HG02610 (cell line): ENCODE data around the gene BABAM1.

ENCODE experiments used
- ATAC-seq: cut with Tn5 transposase; IDR thresholded peaks from one replicate; pipeline ENCODE4 v1.9.1; 2021; ENCODE audit warnings: mild to moderate bottlenecking, moderate library complexity; ENCODE audit not compliant: unreplicated experiment

BABAM1 gene

DNA sequence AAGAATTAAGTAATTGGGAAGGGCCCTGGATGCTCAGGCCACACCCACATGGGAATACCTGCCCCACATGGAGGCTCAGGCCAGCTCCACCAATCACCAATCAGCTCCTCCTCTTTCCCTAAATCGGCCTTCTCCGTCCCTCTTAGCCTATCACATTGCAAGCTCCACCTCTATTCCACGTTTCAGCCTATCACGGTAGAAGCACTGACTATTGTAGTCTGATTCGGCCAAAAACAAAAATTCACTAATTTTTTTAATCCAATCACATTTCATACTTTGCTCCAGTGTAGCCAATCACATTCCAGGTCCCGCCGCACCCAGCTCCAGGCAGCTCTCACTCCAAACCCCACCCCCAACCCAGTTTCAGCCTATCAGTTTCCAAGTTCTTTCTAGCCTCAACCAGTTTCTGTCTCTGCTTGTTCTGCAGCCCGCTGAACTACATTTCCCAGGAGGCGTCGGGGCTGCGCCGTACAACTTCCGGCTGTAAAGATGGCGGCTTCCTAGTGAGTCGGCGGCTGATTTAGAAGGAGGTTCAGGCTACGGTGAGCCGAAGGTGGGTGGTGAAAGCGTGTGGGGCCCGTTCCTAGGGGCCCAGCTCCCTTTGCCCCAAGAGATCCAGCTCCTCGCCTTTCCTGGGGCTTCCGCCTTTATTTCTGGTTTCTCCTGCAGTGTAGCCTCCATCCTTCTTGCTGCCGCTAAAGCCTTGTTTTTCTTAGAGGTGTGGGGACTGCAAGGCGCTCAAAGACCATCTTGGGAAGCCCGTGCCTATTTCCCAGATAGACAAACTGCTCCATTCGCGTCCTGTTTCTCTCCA is at the start of gene BABAM1:
BABAM1 (plus strand) TSS at position 469 of the 814 bp plus-strand sequence. CDS start 1,364 bp downstream, outside the sequence.
- ATAC-seq: peak; percentile 90

DNA sequence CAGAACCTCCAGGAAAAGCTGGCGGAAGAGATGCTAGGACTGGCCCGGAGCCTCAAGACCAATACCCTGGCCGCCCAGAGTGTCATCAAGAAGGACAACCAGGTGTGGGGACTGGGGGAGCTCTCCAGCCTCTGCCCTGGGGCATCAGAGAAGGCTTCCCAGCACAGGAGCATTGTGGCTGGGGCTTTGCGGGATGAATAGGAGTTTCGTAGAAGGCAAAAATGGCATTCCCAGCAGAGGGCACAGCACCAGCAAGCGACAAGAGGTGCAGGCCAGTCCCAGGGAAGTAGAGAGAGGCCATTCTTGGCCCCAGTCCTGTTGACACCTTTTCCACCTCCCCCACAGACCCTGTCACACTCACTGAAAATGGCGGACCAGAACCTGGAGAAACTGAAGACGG is 48.0 kb upstream of the BABAM1 start:
- ATAC-seq: no peak

DNA sequence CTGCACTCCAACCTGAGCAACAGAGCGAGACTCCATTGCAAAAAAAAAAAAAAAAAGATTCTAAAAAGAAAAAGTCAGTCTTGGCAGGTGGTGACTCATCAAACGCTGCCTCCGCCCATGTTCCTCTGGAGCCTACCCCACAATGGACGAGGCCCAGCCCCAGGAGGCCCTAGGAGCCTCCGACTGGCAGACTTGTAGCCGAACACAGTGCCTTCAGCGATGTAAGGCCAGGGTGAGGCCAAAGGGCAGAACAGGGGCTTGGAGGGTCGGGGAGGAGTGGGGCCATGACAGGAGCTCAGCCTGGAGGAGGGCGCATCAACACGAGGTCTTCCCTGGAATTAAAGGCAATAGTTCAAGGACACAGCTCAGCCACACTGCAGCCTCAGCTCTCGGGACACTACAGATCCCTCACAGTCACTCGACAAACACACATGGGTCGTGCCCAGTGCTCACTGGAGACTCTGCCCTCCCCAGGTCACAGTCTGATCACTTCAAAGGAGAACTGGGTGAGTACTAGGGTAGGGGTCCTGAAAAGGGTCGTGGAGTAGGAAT is 47.0 kb upstream of the BABAM1 start:
- no peak for ATAC-seq

DNA sequence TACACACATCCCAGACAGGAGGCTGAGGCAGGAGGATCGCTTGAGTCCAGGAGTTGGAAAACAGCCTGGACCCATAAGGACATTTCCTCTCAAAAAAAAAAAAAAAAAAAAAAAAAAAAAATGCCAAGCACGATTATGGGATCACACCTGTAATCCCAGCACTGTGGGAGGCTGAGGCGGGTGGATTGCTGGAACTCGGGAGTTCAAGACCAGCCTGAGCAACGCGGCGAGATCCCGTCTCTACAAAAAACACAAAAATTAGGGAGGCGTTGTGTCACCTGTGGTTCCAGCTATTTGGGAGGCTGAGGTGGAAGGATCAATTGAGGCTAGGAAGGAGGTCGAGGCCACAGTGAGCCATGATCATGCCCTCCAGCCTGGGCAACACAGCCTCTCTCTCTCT is 42.2 kb upstream of the BABAM1 start:
- no peak for ATAC-seq

- peak; percentile 91 for ATAC-seq
These were observed 41.0 kb upstream of the BABAM1 start, which contains the start of gene OCEL1 for GRCh38 chr19:17226002-17226933. Gene OCEL1 (plus strand): TSS chr19:17226226. CDS start chr19:17226248, 22 bp downstream.

DNA sequence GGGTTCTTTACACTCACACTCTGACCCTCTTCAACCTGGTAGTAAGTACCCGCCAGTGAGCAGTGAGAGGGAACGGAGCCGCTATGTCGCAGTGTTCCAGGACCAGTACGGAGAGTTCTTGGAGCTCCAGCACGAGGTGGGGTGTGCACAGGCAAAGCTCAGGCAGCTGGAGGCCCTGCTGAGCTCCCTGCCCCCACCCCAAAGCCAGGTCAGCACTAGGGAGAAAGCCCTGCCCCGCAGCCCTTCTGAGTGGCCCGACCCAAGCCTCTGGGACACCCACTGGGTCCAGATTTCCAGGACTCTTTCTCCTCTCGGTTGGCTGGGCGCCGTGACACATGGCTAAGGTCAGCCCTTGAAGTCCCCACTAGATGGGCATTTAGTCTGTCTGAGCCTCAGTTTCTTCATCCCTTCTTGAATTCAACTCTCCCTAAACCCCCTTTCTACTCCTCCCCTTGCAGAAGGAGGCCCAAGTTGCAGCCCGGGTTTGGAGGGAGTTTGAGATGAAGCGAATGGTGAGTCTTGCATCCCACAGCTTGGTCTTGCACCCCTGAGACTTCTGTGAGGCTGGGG is 39.4 kb upstream of the BABAM1 start:
- ATAC-seq: no peak

DNA sequence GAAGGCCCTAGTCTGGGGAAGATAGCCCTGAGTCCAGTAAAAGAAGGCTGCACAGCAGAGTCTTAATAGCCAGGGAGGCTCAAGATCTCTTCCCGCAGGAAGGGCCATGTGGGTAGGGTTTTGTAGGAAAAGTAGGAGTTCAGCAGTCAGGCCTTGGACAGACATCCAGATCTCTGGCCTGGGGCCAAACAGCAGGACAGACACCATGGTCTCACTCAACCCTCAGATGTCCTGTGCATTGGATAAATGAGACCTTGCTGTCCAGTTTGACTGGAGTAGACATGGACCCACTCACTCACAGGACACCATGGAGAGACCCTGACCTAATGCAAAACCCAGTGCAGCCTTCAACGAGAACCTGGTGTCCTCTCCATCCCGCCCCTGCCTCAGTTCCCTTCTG is 37.4 kb upstream of the BABAM1 start:
- no peak for ATAC-seq

GRCh38 chr19:17232258-17232657 is 35.0 kb upstream of the BABAM1 start:
- ATAC-seq: no peak

DNA sequence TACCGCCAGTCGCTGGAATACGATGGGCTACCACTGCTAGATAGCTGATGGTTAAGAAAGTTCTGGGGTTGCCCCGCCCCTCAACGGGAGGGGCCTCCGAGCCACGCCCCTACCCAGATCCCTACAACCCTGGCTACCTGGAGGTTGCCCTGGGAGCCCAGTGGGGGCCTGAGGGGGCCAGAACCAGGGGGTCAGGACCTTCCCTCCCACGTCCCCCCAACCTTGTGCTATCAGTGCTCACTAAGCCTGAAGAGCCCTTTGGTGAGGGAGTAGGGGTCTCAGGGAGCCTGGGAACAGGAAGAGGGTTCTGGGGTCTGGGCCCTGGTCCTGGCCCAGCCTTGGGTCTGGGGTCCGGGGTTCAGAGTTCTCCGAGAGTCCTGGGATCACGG is 32.3 kb upstream of the BABAM1 start:
- ATAC-seq: peak; percentile 46

- ATAC-seq: peak; percentile 58
These were observed 31.8 kb upstream of the BABAM1 start for GRCh38 chr19:17235300-17235970.

DNA sequence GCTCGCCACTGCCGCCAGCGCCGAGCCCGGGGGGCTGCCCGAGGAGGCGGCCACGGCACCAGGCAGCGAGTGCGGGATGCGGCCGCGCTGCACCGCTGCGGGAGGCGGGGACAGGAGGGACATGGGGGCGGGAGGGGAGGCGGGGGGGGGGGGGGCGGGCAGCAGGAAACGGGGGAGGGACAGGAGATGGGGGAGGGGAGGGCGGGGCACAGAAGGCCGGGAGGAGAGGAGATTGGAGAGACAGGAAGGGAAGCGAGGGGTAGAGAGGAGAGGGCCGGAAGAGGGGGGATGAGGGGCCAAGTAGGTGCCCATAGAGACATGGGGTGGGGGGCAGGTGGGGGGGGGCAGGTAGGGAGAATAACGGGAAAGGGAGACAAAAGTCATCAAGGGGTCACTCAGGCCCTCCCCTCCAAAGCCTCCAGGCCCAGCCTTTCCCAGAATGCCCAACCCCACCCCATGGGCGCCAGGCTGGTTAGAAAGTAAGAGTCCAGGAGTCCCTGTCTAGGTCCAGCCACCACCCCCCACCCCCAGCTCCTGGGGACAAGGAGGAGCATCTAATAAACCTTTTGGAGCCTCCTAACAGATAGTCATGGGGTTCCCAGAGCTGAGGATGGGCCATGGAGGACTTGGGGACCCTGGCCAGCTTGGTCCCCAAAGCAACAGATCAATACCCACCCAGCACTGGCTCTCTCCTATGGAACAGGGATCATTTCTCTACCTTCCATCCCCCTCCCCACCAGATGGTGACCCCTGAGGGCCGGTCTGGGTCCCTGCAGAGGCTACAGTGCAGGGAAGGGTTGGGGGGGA is 31.1 kb upstream of the BABAM1 start:
- no peak for ATAC-seq

- ATAC-seq: no peak
These were observed 30.3 kb upstream of the BABAM1 start for GRCh38 chr19:17236811-17237543.

DNA sequence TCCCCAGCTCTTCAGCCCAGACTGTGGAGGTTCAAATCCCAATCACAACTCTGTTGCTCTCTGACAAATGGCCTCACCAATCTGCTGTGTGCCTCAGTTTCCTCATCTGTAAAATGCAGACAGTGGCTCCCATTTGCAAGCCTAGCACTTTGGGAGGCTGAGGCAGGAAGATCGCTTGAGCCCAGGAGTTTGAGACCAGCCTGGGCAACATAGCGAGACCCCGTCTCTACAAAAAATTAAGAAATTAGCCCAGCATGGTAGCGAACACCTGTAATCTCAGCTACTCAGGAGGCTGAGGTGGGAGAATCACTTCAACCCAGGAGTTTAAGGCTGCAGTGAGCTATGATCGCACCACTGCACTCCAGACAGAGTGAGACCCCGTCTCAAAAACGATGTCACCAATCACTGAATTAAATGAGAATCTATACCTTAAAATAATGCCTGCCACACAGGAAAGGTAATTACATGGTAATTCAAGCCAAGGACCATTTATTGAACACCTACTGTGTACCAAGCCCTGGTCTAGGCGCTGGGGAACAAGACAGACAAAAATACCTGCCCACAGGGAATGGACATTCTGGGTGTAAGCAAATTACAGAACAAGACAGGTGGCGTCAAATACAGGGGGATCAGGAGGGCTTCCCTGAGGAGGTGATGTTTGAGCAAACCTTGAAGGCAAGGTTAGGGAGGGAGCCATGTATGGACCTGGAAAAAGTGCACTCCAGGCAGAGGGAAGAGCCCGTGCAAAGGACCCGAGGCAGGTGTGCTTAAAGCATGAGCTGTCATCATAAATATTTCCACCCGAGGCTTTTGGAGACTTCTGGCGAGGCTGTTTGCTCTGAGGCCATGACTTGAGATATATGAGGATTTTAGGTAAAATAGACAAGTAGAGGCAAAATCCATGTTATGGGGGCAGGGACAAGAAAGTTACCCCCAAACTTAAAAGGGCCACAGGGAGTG is 29.2 kb upstream of the BABAM1 start:
- ATAC-seq: no peak

GRCh38 chr19:17240062-17240752 is 27.0 kb upstream of the BABAM1 start:
- ATAC-seq: no peak

DNA sequence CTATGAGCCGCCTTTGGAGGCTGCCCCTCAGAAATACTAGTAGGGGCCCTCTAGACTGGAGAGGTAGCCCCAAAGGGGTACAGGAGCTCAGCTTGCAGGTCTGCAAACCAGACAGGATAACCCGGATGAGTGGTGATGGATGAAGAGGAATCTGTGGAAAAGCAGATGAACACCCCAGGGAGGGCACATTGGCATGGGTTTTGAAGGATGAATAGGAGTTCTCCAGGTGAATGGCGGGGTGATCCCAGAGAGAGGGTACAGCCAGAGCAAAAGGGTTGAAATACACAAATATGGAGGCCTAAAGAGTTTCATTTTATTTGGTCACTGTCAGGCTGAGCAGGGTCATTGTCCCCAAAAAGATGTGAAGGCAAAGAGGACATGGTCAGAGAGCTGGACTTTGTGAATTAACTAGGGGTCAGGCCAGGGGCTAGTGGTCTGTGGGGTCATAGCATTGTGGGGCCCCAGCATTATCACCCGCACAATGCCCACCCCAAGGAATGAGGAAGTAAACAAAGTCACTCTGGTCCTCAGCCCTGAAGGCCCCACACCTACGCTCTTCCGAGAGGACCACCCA is 26.3 kb upstream of the BABAM1 start:
- no peak for ATAC-seq

DNA sequence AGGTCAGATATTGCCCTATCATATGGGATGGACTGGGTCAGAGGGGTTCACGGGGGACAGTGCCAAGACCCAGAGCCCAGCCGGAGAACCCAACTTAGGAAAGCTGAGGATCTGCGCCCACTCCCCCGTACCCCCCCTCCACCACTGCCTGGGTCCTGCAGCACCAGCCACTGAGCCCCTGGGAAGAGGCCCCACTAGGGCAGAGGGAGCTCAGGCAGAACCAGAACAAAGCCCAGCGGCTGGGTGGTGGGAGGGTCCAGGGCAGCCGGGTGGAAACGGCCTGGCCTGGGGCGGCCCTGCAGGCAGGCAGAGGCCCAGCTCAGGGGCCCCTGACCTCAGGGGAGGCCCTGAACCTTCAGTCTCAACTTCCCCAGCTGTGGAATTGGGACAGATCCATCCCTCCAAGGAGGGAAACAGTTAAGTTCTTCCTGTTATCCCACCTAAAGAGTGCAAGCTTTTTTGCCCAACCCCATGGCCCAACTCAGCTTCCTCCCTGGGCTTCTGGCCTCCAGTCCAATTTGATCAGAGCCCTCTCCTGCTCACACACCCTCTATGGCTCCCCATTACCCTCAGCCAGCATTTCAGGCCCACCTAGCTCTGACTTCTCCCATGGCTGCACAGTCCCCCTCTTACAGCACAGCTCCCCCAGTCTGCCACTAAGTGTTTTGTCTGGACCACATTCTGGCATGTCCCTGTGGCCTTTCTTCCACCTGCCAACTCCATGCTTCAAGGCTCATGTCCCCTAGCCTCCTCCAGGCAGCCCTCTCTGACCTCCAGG is 24.6 kb upstream of the BABAM1 start:
- ATAC-seq: no peak
